NCI-H1105 treated with DMSO at 0.1 percent for 48 hours (cell line): ENCODE measurements around the gene RARS1.

Experiments used
- DNase-seq: peaks from one replicate; lab custom pipeline; 2025; lab: John Stamatoyannopoulos, UW

The RARS1 gene

DNA sequence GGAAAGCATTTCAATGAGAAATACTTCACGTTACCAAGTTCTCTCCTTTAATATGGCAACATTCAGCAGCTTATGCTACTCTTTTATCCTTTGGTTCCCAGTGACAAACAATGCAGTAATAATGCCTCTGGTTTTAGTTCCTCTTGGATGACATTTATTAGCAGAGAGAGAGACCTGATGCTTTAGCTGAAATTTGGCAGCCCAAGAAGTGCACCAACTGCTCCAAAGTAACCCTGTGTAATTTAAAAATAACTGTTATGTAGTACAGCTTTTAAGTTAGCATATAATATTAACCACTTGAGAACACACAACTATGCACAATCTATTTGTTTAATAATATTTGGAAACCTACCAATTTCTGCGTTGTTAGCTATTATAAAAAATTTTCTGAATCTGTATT, 71.1 kb downstream of the RARS1 start:
- no peak for DNase-seq

- DNase-seq = no peak
These were observed 76.0 kb downstream of the RARS1 start for GRCh38 chr5:168562279-168562678.

DNA sequence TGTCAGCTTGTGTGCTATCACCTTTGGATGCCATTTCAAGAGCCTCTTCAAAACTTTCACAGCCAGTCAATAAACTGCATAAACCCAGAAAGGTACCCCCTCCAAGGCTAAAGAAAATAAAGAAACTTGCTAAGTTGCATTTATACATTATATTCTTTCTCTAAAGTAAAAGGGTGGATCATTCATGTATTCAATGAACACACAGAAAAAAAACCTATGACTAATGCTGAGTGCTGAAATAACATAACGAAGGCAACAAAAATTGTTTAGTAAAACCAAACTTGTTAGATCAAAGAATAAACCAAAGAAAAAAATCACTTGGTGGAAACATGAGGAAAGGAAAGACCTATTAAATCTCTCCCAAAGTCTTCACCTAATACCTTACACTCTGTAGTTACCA, 77.7 kb downstream of the RARS1 start:
- DNase-seq = no peak

DNA sequence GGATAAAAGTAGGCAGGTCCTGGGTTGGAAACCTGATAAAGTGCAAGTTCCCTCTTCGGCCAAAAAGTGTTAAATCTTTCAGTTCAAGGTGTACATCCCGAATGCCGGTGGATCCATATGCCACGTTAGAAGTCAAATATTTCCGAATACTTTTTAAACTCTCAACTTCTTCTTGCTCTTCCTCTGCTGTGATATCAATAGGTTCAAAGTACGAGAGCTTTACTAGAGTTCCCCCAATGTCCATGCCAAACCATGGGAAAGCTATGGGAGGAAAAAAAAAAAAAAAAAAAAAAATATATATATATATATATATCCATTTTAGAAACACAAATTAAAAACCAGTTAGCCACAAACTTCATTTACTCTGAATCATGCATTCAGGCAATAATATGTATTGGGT, 82.5 kb downstream of the RARS1 start:
- no peak for DNase-seq
